CD4-positive, alpha-beta T cell treated with Interleukin-17A for 4 hours (primary cell): ENCODE data around the gene LARP7.
A peak's percentile ranks its signal among the peaks of the same experiment; 100 is the strongest.
"Not testable (repeated sequence)": the region's sequence is repeated elsewhere in the genome, so short reads cannot be mapped to it uniquely, and the experiment has no call there.

Experiments used
- DNase-seq: peaks from one replicate; pipeline ENCODE4 v3.0.0-alpha.2; 2020; ENCODE audit warnings: mixed read lengths

LARP7 gene

DNA sequence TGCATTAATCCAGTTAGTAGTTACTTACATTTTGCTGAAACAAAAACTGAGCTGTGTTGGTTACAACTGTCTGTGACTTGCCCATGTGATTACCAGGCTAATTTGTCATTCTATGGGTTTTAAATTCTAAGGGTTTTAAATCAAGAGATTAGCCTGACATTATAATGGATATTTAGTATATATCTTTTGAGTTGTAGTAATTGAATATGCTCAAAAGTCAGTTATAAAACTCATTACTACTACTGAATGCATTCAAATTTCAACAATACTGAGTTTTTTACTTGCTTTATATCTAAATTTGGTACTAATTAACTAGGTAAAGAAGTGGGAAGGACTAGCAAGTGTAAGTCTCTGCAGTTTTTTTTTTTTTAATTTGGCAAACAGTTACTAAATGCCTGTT, 14.7 kb downstream of the LARP7 start:
- DNase-seq = no peak

DNA sequence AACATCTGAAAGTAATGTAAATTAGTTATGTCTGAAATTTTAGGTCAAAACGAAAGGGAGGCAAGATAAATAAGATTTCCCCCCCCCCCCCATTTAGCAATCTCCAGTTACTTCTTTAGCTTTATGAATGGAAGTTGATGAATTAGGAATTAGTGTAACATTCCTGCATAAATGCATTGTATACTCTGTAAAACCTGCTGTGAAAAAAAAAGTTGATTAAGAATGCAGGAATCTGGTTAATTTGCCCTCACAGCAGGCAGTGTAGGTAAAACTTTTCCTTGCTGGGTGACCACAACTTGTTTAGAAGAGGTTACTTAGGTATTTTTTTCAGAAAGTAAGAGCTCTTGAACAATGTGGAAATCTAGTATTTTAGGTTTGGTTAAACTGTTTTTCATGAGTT, 15.3 kb downstream of the LARP7 start:
- DNase-seq = no peak

DNA sequence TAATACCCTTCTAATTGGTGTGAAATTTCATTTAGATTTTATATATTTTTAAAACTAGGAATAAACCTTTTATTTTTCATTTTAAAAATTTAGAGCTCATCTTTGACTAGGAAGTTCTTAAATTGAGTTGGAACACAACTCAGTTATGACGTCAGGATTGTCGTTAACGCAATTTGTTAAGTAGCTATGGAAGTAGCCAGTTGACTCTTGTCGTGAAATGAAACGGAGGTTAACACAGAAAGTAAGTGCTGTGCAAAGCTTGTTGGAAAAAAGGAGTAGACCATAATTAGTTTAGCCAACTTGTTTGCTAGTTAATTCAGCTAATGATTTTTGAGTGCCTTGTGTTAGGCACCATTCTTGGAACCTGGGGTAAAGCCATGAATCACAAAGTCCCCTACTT, 18.3 kb downstream of the LARP7 start:
- DNase-seq = no peak

DNA sequence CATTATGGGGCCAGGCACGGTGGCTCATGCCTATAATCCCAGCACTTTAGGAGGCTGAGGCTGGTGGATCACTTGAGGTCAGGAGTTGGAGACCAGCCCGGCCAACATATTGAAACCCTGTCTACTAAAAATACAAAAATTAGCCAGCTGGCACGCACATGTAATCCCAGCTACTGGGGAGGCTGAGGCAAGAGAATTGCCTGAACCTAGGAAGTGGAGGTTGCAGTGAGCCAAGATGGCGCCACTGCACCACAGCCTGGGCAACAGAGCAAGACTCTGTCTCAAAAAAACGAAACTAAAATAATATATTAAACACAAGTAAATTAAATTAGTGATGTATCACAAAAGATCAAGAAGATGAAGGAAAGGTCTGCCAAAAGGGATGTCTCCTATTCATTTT, 19.2 kb downstream of the LARP7 start:
- not testable (repeated sequence) for DNase-seq

DNA sequence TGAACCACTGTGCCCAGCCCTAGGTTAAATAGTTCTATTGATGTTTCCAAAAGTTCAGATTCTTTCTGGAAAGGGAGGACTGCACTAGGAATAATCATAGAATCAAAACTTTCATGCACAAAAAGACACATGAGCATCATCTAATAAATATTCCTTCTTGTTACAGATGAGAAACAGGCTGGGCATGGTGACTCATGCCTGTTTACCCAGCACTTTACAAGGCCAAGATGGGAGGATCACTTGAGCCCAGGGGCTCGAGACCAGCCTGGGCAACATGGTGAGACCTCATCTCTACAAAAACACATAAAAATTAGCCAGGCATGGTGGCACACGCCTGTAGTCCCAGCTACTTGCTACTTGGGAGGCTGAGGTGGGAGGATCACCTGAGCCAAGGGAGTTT, 27.7 kb downstream of the LARP7 start:
- DNase-seq = no peak

DNA sequence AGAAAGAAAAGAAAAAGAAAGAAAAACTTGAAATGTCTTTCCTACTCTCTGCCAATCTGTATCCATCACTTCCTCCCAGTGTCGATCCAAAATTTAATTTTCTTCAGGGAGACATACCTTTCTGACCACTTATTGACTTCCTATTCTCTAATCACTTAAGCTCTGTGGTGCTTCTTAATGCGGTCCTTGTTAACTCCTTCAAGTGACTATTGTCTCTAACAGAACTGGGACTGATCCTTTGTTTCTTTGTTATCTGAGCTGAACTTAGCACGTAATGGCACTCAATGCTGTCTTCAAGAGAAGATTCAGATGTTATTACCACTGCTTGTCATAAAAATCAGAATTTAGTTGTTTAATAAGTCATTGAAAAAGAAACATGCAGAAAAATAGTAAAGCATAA, 31.2 kb downstream of the LARP7 start:
- no peak for DNase-seq

DNA sequence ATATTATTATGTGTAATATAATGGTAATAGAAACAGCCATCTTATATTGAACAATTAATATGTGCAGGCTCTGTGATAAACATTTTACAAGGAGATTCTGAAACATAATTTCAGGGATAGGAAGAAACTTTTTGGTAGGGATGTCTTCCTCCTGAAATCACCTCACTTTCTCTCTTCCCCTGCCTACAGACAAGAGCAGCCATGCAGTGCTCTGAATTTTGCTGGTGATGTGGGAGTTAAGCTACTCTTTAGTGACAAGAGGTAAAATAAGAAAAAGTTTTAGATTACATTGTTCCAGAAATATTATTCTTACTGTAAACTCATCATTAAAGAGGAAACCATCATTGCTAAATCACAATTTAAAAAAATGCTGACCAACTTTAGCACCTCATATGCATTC, 36.1 kb downstream of the LARP7 start:
- no peak for DNase-seq

DNA sequence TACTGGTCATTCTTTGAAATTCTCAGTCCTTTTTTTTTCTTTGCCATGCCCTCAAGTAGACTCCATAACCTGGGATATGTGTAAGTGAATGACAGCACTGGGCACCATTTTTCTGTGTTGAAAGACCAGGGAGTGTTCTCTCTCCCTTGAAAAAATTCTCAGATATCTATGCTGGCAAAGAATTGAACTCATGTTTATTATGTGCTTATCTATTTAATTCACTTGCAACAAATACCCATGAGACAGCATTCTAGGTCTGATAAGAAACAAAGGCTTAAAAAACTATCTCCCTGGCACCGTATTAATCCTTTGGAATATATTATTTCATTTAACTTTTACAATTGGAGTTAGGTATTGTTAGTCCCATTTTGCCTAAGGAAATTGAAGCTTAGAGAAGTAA, 36.7 kb downstream of the LARP7 start:
- no peak for DNase-seq

DNA sequence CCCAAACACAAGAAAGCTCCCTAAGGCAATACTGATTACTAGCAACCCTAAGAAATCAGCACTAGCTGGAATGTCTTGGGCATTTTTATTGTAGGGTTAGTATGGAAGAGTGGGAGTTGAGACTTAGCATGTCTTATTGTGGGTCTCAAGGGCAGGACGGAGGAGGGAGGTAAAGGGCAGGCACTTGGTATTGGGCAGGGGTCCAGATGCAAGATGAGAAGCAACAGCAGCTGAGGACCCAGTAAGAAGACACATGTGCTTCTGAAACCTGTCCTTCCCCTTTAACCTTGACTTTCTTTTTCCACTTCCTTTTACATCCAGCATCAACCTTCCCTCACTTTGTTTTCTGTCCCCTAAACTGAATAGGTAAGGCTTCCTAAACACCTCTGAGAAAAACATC, 37.4 kb downstream of the LARP7 start:
- no peak for DNase-seq

DNA sequence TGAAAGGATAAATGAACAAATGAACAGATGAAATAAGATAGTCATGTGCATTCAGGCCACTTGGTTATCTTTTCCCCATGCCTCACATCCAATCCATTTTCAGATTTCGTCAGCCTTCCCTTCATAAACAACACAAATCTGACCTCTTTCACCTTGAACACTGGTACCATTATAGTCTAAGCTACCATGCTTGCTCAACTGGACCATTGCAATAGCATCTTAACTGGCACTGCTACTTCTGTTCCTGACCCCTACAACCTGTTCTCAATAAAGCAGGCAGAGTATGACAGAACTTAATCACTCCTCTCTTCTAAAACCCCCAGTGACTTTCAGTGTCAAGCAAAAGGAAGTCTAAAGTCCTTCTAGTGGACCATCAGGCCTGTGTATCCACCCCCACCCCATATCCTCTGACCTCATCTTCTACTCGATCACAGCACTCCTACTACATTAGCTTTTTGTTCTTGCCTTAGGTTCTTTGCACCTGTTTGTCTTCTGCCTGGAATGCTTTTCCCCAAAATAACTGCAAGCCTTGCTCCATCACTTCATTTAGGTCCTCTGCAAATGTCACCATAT, 40.7 kb downstream of the LARP7 start:
- no peak for DNase-seq

DNA sequence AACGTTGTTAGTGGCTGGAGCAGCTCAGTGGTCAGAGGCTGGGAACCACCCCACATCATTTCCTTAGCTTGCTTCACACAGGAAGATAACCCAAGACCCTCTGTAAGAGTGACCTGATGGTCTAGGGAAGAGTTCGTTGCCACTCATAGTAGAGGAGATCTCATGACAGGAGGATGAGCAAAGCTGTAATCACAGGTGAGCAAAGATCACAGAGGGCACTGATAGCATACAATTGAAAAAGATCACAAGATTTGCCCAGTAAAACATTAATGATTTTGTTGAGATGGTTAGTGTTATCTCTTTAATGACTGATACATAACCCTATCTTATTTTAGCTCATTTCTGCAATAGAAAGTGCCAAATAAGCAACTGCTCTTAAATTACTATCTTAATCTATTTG, 44.1 kb downstream of the LARP7 start:
- DNase-seq = no peak

DNA sequence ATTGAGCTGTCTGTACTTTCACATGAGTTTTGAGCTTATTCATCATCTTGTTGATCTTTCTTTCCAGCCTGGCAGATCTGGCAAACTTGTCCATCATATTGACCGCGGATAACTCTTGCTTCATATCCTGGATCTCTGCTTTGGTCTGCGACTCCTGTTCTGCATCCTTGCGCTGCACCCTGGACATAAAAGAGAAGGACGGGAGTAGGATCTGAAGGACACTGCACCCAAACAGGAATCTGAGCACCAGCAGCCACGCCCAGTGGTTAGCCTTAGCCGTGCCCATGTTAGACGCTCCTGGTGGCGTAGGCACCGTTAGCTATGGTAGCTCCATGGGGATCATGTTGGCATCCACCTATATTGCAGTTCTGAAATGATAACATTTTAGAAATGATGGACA, 56.6 kb downstream of the LARP7 start:
- no peak for DNase-seq

DNA sequence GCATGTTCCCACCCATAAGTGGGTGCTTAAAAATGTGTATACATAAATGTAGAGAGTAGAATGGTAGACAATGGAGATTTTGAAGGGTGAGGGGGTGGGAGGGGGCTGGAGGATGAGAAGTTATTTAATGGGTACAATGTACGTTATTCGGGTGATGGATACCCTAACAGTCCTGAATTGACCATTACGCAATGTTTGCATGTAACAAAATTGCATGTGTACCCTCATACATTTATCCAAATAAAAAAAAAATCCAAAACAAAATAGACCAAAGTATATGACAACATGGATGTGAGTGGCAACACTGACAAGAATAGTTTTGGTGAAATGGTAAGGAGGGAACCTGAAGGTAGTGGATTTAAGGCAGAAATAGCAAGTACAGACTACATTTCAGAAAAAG, 63.7 kb downstream of the LARP7 start:
- no peak for DNase-seq

DNA sequence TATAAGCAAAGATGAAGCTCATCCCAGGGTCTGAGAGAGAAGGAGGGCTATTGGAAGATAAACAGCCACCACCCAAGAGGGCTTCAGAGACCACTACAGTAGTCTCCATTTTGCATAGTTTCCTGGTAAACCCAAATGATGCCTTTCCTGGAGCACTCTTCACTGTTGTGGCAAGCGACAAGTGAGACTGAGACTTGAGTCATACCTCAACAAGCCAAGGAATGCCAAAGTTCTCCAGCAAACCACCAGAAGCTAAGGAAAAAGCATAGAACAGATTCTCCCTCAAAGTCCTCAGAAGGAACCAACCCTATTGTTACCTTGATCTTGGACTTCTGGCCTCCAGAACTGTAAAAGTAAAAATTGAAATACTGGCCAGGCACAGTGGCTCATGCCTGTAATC, 65.9 kb downstream of the LARP7 start:
- no peak for DNase-seq

DNA sequence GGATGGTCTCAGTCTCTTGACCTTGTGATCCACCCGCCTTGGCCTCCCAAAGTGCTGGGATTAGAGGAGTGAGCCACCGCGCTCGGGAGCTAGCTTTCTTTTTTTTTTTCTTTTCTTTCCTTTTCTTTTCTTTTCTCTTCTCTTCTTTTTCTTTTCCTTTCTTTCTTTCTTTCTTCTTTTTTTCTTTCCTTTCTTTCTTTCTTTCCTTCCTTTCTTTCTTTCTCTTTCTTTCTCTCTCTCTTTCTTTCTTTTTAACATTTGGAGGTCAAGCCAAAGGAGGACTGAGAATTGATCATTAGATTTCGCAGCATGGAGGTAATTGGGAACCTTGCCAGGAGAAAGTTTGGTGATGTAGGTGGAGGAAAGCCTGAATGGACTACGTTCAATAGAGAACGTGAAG, 67.4 kb downstream of the LARP7 start:
- DNase-seq = no peak

DNA sequence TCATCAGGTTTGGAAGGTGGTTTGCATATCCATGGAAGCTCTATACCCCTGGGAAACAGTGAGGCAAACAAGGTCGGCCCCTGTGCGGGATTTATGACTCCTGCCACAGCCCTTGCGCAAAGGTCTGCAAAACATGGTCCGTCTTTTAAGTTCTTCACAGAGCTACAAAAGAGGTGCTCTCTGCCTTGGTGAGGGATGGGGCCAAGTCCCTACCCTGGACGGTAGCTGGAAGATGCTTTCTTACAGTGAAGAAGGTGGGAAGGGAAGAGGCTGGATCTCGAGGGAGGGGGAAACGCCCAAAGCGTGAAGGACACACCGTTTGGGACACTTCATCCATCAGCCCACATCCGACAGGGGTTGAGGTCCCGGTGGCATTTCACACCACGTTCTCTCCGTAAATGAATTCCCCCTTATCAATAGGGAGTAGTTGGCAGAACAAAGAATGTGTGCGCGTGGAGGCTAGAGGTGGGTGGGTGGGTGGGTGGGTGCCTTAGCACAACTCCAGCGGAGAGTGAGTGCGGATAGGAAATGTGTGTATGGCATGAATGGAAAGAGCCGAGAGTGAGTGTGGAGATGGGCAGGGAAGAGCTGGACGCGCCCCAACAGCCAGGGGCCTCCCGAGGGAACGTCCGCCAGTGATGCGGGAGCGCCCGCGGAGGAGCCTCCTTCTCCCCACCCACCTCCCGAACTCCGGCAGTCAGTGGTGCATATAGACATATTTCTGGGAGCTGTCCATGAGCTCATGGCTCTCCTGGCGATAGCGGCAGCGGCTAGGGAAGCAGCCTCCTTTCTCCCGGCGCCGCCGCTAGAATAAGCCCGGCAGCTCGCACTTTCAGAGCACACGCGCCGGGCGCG, 68.3 kb downstream of the LARP7 start:
- DNase-seq = peak; percentile 17

DNA sequence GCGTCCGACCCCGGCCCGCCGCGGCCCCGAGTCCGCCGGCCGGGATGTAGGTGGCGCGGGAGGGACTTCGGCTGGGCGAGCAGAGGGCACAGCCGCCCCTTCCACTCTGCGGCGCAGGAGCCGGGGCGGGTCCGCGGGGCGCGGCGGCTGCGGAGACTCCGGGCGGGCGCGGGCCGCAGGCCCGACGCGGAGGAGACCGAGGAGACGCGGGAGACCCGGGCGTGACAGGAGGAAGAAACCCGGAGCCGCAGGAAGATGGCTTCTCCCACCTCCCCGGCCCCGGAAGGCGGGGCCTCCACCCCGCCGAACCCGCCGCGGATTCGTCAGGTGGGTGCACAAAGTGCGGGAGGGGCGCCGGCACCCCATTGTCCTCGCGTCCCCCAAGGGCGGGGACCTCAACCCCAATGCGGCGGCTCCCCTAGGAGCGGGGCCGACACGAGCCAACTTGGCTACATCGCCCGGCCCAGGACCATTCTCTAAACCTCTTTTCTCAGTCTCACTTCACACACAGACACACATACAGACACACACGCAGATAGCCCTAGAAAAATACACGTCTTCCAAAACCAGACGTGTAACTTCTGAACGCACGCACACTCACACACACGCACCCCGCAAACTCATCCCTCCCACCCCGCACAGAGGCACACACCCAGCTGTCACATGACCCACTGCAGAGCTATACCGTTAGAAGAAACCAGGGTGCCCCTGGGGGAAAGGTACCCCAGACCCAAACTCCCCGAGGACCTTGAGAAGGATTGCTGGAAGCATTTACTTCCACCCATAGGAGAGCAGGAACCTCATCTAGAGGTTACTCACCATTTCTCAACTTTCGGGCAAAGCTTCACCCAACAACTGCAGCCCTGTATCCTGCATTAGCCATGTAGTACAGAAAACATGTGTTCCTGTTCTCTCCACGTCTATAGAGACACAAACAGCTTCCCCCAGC, 69.2 kb downstream of the LARP7 start:
- DNase-seq = peak; percentile 27

DNA sequence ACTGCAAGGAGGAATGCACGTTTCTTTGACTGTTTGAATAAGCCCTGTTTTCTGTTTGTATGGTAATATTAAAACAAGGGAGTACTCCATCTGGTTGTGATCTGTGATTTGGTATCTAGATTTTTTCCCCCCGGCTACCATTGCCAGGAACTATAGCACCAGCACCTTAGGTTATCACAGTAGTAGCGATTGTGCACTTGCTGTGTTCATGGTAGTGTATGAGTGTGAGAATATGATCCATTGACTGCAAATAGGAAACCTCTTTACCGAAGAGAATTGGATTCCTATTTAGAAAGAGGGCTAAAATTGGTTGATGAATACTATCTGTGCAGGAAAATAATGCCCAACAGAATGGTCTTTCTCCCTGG, 69.9 kb downstream of the LARP7 start:
- DNase-seq = no peak
